ENCODE measurements around the gene CDH16.

GRCh38 chr16:66885491-66885890 is 33.2 kb downstream of the CDH16 start:
- TF ChIP-seq CTCF (IDR thresholded peaks at IDR 0.05) (no peak), POLR2A (IDR thresholded peaks at IDR 0.05) (no peak)

All from testis (tissue), 2 donors.